Measurements from ENCODE around the gene CADM3.

CADM3 gene

DNA sequence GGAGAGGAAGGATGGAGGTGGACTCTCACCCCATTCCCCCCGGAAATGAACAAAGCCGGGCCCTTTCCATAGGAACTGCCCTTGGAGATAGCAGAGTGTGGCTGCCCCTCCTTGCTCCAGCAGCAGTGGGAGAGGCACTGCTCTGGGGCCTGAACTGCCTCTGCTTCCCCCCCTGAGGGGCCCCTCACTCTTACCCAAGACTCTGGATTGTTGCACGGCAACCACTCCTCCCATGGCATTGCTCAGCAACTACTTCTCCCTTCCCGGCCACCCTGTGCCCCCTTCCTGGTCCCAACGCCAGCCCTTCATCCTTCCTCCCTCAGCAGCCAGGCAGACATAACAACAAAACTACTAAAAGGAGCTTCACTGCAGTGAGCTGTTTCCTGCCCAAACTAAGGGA lies 30.2 kb downstream of the CADM3 start:
- TF ChIP-seq ZFX (IDR thresholded peaks at IDR 0.05) (no peak), CTCF (conservative IDR thresholded peaks at IDR 0.05) (no peak)
- no peak overlapping the region for H3K27ac ChIP-seq

- no peak overlapping the region for H3K27ac ChIP-seq
- TF ChIP-seq ZFX (IDR thresholded peaks at IDR 0.05) (no peak), CTCF (conservative IDR thresholded peaks at IDR 0.05) (no peak)
Observed at GRCh38 chr1:159203610-159204009, 32.2 kb downstream of the CADM3 start.

DNA sequence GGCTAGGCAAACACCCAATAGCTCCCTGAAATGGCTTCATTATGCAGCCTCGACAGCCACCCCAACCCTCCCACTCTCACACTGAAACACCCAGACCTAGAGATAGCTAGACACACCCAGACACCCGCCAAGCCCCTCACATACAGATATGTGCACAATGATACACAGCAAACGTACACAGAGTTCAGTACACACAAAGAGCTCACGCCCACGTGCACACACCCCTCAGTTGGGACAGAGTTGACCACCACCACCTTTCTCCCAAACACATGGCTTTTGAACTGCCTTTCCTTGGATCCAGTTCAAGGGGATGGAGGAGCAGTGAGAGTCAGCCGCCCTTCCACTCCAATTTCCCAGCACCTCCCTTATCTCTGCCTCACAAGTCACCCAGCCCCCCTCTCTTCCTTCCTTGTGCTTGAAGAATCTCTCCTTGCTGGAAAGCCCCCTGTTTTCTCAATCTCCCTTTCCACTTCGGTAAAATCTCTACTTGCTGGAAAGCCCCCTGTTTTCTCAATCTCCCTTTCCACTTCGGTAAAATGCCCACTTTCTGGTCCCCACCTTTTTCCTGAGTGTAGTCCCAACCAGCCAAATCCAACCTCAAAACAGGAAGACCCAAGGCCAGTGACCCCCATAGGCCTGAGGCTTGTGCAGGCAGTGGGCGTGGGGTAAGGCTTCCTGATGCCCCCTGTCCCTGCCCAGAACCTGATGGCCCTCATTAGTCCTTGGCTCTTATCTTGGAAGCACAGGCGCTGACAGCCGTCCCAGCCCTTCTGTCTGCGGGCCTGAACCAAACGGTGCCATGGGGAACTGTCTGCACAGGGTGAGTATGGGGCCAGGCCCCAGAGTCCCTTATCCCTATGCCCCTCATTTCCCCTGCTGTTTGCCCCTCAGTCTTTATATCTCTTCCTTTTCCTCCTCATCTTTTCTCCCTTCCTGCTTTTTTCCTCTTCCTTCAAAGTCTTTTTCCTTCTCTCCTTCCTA lies 33.0 kb downstream of the CADM3 start, which contains the start of gene ACKR1:
TSS of gene ACKR1 (plus strand) at position 715 of the 981 bp plus-strand sequence. CDS start at position 800, 85 bp downstream.
- H3K27ac ChIP-seq = no peak within 1 kb of the TSS
- TF ChIP-seq ZFX (IDR thresholded peaks at IDR 0.05) = no peak
- no peak for TF ChIP-seq CTCF (conservative IDR thresholded peaks at IDR 0.05)

- TF ChIP-seq ZFX (IDR thresholded peaks at IDR 0.05) = no peak
- TF ChIP-seq CTCF (conservative IDR thresholded peaks at IDR 0.05) = no peak
- H3K27ac ChIP-seq = no peak overlapping the region
Observed at GRCh38 chr1:159205225-159205624, 33.8 kb downstream of the CADM3 start.

GRCh38 chr1:159206110-159206509 lies 34.7 kb downstream of the CADM3 start:
- H3K27ac ChIP-seq = no peak overlapping the region
- TF ChIP-seq ZFX (IDR thresholded peaks at IDR 0.05) (no peak), CTCF (conservative IDR thresholded peaks at IDR 0.05) (no peak)

DNA sequence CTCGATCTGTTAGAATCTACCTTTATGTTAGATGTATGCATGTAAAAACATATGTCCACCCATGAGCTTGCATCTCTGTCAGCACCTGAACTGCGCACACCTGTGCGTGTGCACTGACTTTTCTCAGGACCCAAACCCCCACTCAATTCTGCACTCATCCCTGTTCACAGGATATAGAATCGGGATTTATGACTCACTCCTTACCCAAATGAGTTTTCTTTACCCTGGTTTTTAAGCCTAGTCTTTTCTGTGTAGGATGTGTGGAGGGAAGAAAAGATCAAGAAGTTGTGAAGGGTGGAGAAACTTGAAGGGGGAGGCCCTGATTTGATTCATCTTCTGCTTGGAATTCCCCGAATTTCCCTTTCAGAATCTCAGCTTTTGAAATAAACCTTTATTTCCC lies 35.7 kb downstream of the CADM3 start:
- H3K27ac ChIP-seq = no peak overlapping the region
- TF ChIP-seq ZFX (IDR thresholded peaks at IDR 0.05) = no peak
- no peak for TF ChIP-seq CTCF (conservative IDR thresholded peaks at IDR 0.05)

- TF ChIP-seq CTCF (conservative IDR thresholded peaks at IDR 0.05) (no peak), ZFX (IDR thresholded peaks at IDR 0.05) (no peak)
- H3K27ac ChIP-seq = no peak overlapping the region
Observed at GRCh38 chr1:159207774-159208173, 36.4 kb downstream of the CADM3 start.

Measured in C4-2B (cell line).